GM13976 (cell line): ENCODE results near the gene KIFAP3.

Experiments used
- DNase-seq: peaks from one replicate; pipeline ENCODE4 v3.0.0; 2012; ENCODE audit warnings: low spot score
- CTCF ChIP-seq: IDR thresholded peaks from 2 replicates; pipeline ENCODE4 v1.5.1; 2012; ENCODE audit warnings: borderline replicate concordance, mild to moderate bottlenecking; ENCODE audit not compliant: insufficient read depth; ENCODE audit errors: extremely low read depth, missing control alignments, control extremely low read depth
- in situ Hi-C: fragments of 300-500 bp; cut with MboI; formaldehyde crosslinking; loops from one replicate; pipeline ENCODE4 v1.12.0; 2022; ENCODE audit warnings: low sequenced_read_pairs, mixed read lengths, inconsistent platforms; ENCODE audit not compliant: unreplicated experiment

Gene KIFAP3

DNA sequence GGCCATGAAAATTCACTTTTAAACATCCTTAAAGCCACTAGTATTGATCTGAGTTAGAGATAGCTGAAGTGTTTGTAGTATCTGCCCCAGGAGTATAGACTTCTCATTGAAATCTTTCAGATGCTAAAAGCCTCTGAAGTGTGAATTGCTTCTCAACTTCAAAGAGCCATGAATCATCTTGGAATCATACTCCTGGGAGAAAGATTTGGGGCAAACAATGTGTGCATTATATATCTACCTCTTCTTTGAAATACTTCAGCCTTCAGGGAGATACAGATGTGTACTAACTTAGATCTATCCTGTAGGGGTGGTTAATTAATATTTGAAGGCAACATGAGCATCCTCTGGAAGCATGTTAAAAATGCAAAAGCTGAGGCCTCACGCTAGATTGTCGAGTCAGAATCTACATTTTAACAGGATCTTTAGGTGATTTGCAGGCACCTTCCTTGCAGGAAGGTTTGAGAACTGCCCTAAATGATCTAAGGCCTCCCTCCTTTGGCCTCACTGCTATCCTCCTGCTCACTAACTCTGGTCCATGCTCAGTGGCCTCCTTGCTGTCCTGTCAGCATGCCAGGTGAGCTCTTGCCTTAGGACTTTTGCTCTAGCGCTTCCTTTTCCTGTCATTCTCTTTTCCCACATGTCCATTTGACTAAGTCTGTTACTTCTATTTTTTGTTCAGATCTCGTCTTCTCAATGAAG, 174.8 kb downstream of the KIFAP3 start:
- in situ Hi-C loops = no loop called here
- no peak for TF ChIP-seq CTCF
- no peak for DNase-seq

DNA sequence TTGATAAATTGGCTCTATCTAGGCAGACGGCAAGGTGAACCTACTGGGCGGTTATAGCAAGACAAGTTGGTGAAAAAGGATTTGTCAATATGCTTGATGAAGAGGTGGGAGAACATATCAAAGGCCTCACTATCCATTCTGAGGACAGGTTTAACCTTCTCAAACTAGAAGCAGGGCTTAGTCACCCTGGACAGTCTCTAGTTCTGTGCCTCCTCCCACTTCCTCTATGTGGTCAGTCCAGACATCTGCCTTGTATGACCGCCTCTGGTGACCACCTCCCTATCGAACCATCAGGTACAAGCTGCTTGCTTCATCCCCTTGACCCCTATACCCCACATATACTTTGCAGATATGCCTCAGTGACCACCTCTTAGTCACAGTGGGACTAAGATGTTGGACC, 178.5 kb downstream of the KIFAP3 start:
- TF ChIP-seq CTCF = no peak
- in situ Hi-C loops = no loop called here
- DNase-seq = no peak

GRCh38 chr1:169894424-169895145, 179.9 kb downstream of the KIFAP3 start:
- in situ Hi-C loops = no loop called here
- no peak for TF ChIP-seq CTCF
- no peak for DNase-seq

GRCh38 chr1:169893645-169894423, 180.7 kb downstream of the KIFAP3 start, which contains the start of gene SCYL3:
Gene SCYL3, minus strand, starts transcription at chr1:169893896. Its CDS starts 5,056 bp downstream, at chr1:169888840.
- in situ Hi-C loops = no loop called here
- TF ChIP-seq CTCF = no peak
- peak; percentile 88 for DNase-seq

- no peak for DNase-seq
- no peak for TF ChIP-seq CTCF
- in situ Hi-C loops = no loop called here
Measured at GRCh38 chr1:169892927-169893644, 181.4 kb downstream of the KIFAP3 start.

- no peak for TF ChIP-seq CTCF
- DNase-seq = no peak
- in situ Hi-C loops = no loop called here
Measured at GRCh38 chr1:169892176-169892926, 182.1 kb downstream of the KIFAP3 start.
